Activated T-cell treated with anti-CD3 and anti-CD28 coated beads, Interleukin-2, amount 50 U/mL, for 24 hours (primary cell): ENCODE measurements around the gene TAMM41.
"Not testable (repeated sequence)": the region's sequence is repeated elsewhere in the genome, so short reads cannot be mapped to it uniquely, and the experiment has no call there.

Experiments used
- DNase-seq: peaks from one replicate; pipeline ENCODE4 v3.0.0-alpha.2; 2020
- H3K27ac Mint-ChIP-seq: 2 replicates; pipeline ENCODE4 v1.8.0; 2020; ENCODE audit warnings: mild to moderate bottlenecking, mixed read lengths
- H3K27me3 Mint-ChIP-seq: 2 replicates; pipeline ENCODE4 v1.8.0; 2020; ENCODE audit warnings: mixed read lengths
- H3K36me3 Mint-ChIP-seq: 2 replicates; pipeline ENCODE4 v1.8.0; 2020; ENCODE audit warnings: low read depth, mixed read lengths
- H3K4me1 Mint-ChIP-seq: 2 replicates; pipeline ENCODE4 v1.8.0; 2020; ENCODE audit warnings: low read depth, mixed read lengths
- H3K4me3 Mint-ChIP-seq: 2 replicates; pipeline ENCODE4 v1.8.0; 2020; ENCODE audit warnings: mild to moderate bottlenecking, moderate library complexity, mixed read lengths
- H3K9me3 Mint-ChIP-seq: 2 replicates; pipeline ENCODE4 v1.8.0; 2020; ENCODE audit warnings: mixed read lengths

The TAMM41 gene

DNA sequence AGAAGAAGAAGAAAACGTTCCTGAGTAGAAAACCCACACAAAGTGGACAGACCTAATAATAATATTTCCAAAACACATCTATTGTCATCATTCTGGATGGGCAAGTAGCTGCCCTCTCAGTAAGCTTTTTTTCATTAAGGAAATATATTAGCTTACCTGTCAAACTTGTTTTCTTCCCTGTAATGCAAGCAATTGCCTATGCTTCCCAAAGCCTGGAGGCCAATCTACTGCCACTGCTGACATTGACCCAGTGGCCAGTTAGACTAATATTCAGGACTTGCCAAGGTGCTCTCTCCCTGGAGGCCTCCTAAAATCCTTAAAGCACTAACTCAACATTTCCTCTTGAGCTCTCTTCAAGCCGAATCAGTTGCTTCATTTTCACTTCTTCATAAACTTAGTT lies 86.7 kb downstream of the TAMM41 start:
- Mint-ChIP-seq H3K27me3 (no peaks in the 10 kb centered on the region), H3K9me3 (no peaks in the 10 kb centered on the region), H3K4me1 (peaks cover 11% of the 10 kb centered on the region), H3K27ac (no peak overlapping the region), H3K36me3 (no peaks in the 10 kb centered on the region), H3K4me3 (no peak overlapping the region)
- DNase-seq, result no peak

DNA sequence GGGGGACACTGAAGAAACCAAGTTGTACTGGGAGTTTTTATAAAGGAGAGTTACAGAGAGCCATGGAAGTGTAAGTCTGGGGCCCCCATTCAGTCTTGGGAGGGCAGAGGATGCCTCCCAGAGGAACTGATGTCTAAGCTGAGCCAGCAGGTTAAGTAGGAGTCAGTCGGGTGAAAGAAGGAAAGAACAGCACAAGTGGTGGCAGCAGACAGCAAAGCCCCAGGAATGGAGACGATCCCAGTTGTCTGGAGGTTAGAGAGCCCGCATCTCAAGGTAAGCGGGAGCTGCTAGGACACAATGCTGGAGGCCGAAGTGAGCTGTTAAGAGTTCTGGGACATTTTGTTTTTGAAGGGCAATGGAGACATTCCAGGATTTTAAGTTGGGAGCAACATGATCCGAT lies 88.8 kb downstream of the TAMM41 start:
- Mint-ChIP-seq H3K4me3 (no peak overlapping the region), H3K27ac (no peak overlapping the region), H3K4me1 (no peaks in the 10 kb centered on the region), H3K9me3 (no peaks in the 10 kb centered on the region), H3K36me3 (no peaks in the 10 kb centered on the region), H3K27me3 (no peaks in the 10 kb centered on the region)
- DNase-seq, result no peak

DNA sequence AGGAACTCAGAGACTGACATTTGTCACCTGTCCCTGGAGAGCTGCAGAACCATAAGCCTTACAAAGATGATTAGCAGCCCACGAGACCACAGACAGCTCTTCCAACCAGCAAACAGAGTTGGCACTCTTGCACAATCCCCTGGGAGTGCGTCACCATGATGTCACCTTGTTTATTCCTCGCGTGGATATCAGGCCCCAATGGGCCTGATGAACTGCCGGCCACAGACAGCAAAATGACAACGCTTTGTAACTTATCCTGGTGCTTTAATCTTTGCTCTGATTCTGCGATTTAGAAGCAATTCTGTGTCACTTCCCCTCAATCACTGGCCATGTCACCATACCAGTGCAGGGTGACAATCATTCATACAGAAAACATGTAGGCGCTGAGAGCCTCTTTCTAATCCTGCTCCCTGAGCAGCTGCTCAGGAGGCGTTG lies 89.2 kb downstream of the TAMM41 start:
- DNase-seq, result no peak
- no peaks in the 10 kb centered on the region for H3K36me3 Mint-ChIP-seq
- no peaks in the 10 kb centered on the region for H3K4me1 Mint-ChIP-seq
- H3K27ac Mint-ChIP-seq, result no peak overlapping the region
- H3K9me3 Mint-ChIP-seq, result no peaks in the 10 kb centered on the region
- no peaks in the 10 kb centered on the region for H3K27me3 Mint-ChIP-seq
- no peak overlapping the region for H3K4me3 Mint-ChIP-seq

DNA sequence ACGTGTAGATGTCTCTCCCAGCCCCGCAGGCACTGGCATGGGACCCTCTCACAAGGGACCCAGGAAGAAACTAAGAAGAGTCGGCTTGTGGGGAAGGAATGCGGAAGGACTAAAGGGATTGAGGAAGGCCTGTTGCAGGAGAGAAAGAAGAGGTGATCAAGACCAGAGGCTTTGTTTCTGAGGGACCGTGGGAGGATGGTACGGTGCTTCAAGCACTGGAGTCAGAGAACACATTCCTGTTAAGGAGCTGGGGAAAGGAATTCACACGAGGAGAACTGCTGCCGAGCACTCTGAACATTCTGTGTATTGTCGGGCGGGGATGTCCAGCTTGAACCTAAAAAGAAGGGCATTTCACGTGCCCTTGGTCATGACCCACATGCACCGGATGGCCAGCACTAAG lies 91.4 kb downstream of the TAMM41 start:
- H3K27me3 Mint-ChIP-seq, result no peaks in the 10 kb centered on the region
- no peaks in the 10 kb centered on the region for H3K4me1 Mint-ChIP-seq
- no peak overlapping the region for H3K4me3 Mint-ChIP-seq
- no peak for DNase-seq
- H3K36me3 Mint-ChIP-seq, result no peaks in the 10 kb centered on the region
- no peaks in the 10 kb centered on the region for H3K9me3 Mint-ChIP-seq
- no peak overlapping the region for H3K27ac Mint-ChIP-seq

DNA sequence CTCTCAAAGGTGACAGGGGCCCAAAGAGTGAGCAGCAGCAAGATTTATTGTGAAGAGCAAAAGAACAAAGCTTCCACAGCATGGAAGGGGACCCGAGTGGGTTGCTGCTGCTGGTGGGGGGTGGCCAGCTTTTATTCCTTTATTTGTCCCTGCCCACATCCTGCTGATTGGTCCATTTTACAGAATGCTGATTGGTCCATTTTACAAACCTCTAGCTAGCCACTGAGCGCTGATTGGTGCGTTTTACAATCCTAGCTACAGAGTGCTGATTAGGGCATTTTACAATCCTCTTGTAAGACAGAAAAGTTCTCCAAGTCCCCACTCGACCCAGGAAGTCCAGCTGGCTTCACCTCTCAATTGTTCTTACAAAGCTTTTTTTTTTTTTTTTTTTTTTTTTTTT lies 94.4 kb downstream of the TAMM41 start:
- not testable (repeated sequence) for H3K4me1 Mint-ChIP-seq, DNase-seq, H3K9me3 Mint-ChIP-seq

DNA sequence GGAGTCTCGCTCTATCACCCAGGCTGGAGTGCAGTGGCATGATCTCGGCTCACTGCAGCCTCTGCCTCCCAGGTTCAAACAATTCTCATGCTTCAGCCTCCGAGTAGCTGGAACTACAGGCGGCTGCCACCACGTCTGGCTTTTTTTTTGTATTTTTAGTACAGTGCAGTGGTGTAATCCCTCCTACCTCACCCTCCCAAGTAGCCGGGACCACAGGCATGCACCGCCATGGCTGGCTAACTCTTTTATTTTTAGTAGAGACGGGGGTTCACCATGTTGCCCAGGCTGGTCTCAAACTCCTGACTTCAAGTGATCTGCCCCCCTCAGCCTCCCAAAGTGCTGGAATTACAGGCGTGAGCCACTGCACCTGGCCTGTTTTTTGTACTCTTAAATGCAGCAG lies 98.4 kb downstream of the TAMM41 start:
- DNase-seq, H3K27me3 Mint-ChIP-seq, H3K4me1 Mint-ChIP-seq, H3K36me3 Mint-ChIP-seq, H3K4me3 Mint-ChIP-seq, H3K27ac Mint-ChIP-seq, H3K9me3 Mint-ChIP-seq: not testable (repeated sequence)

More for the DNA sequence above, 94.4 kb downstream of the TAMM41 start:
- H3K36me3 Mint-ChIP-seq, H3K4me3 Mint-ChIP-seq, H3K27ac Mint-ChIP-seq, H3K27me3 Mint-ChIP-seq: not testable (repeated sequence)
